OCI-LY1 (cell line): ENCODE measurements around the gene F5.

ENCODE experiments used
- H2AFZ ChIP-seq: fragments of 200-600 bp; sonication (generic), shearing (Covaris generic); 2 replicates; pipeline ENCODE4 v1.6.0; 2014; ENCODE audit warnings: antibody characterized with exemption, mild to moderate bottlenecking, low read length
- H3F3A ChIP-seq: fragments of 200-600 bp; sonication (generic), shearing (Covaris generic); 2 replicates; pipeline ENCODE4 v1.6.0; 2014; ENCODE audit warnings: mild to moderate bottlenecking, antibody characterized with exemption, low read length, moderate library complexity; ENCODE audit not compliant: insufficient read depth
- H3K27ac ChIP-seq: fragments of 200-600 bp; sonication (generic); 2 replicates; pipeline ENCODE4 v1.5.1; 2014; ENCODE audit warnings: low read length, mixed run types, mild to moderate bottlenecking, low read depth; ENCODE audit not compliant: poor library complexity, severe bottlenecking
- H3K27me3 ChIP-seq: fragments of 200-600 bp; sonication (generic); 2 replicates; pipeline ENCODE4 v1.6.0; 2014; ENCODE audit warnings: antibody characterized with exemption, mild to moderate bottlenecking, low read length, moderate library complexity; ENCODE audit not compliant: insufficient read depth
- H3K36me3 ChIP-seq: fragments of 200-600 bp; sonication (generic); 2 replicates; pipeline ENCODE4 v1.6.1; 2014; ENCODE audit warnings: mild to moderate bottlenecking, antibody characterized with exemption, low read length, moderate library complexity, mixed read lengths; ENCODE audit not compliant: insufficient read depth
- H3K4me1 ChIP-seq: fragments of 200-600 bp; sonication (generic); 2 replicates; pipeline ENCODE4 v1.5.1; 2014; ENCODE audit warnings: mild to moderate bottlenecking, low read length, moderate library complexity; ENCODE audit not compliant: insufficient read depth, severe bottlenecking
- H3K4me2 ChIP-seq: fragments of 200-600 bp; sonication (generic), shearing (Covaris generic); 2 replicates; pipeline ENCODE4 v1.6.1; 2014; ENCODE audit warnings: low read length
- H3K4me3 ChIP-seq: fragments of 200-600 bp; sonication (generic); 2 replicates; pipeline ENCODE4 v1.5.1; 2014; ENCODE audit warnings: low read length, low read depth, mild to moderate bottlenecking, mixed read lengths; ENCODE audit not compliant: poor library complexity, severe bottlenecking
- H3K79me2 ChIP-seq: fragments of 200-600 bp; shearing (Covaris generic); 2 replicates; pipeline ENCODE4 v1.6.1; 2016; ENCODE audit warnings: mixed run types, low read length, mixed read lengths; ENCODE audit not compliant: insufficient read depth
- H3K9ac ChIP-seq: fragments of 200-600 bp; sonication (generic), shearing (Covaris generic); 2 replicates; pipeline ENCODE4 v1.6.1; 2014; ENCODE audit warnings: mild to moderate bottlenecking, low read length, mixed read lengths
- H3K9me2 ChIP-seq: fragments of 200-600 bp; sonication (generic), shearing (Covaris generic); 2 replicates; pipeline ENCODE4 v1.6.1; 2014; ENCODE audit warnings: low read depth, mild to moderate bottlenecking, low read length, mixed read lengths
- H3K9me3 ChIP-seq: fragments of 200-600 bp; shearing (Covaris generic); 2 replicates; pipeline ENCODE4 v1.6.1; 2014; ENCODE audit warnings: low read length, mixed read lengths
- H4K20me1 ChIP-seq: fragments of 200-600 bp; sonication (generic), shearing (Covaris generic); 2 replicates; pipeline ENCODE4 v1.6.0; 2016; ENCODE audit warnings: mild to moderate bottlenecking, low read length; ENCODE audit not compliant: insufficient read depth
- CTCF ChIP-seq: fragments of 200-600 bp; sonication (generic), shearing (Covaris generic); IDR thresholded peaks from 2 replicates; pipeline ENCODE4 v1.5.1; 2017; ENCODE audit warnings: mild to moderate bottlenecking, antibody characterized with exemption, low read length, moderate library complexity, mixed read lengths
- EZH2 ChIP-seq: fragments of 200-600 bp; sonication (generic), shearing (Covaris generic); IDR thresholded peaks from 2 replicates; pipeline ENCODE4 v1.8.0; 2017; ENCODE audit warnings: borderline replicate concordance, mixed run types, mild to moderate bottlenecking, antibody characterized with exemption, low read length, moderate library complexity, mixed read lengths

Gene F5

GRCh38 chr1:169521226-169521625, 65.1 kb downstream of the F5 start:
- Histone ChIP-seq H3K4me1 (no peaks in the 10 kb centered on the region), H3K27me3 (no peaks in the 10 kb centered on the region), H3K9me2 (no peaks in the 10 kb centered on the region), H3K9me3 (no peaks in the 10 kb centered on the region), H4K20me1 (no peaks in the 10 kb centered on the region), H3K79me2 (no peaks in the 10 kb centered on the region), H3K36me3 (no peaks in the 10 kb centered on the region), H2AFZ (no peak overlapping the region), H3K27ac (no peak overlapping the region), H3K9ac (no peak overlapping the region), H3K4me2 (no peak overlapping the region), H3F3A (no peaks in the 10 kb centered on the region), H3K4me3 (no peak overlapping the region)
- TF ChIP-seq CTCF (no peak), EZH2 (no peak)

DNA sequence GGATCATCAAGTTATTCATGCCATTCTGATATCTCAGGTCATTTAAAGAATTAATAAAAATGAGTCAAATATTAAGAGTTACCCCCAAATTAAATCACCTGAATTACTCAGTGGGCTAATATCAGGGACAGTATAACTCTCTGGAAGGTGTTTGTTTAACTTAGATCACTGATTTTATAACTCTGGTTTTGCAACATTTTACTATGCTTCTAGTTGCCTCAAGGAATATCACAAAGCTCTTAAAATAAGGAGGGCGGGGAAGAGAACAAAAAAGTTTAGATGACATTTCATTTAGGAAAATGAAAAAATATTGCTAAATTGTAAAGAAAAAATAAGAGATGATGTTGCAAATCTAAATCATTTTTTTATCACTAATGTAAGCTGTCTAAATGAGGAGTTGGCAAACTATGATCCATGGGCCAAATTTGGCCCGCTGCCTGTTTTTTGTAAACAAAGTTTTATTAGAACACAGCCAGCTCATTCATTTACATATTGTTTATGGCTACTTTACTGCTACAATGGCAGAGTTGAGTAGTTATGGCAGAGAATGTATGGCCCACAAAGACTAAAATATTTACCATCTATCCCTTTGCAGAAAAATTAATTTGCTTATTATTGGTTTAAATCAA, 68.6 kb downstream of the F5 start:
- Histone ChIP-seq H3K4me2 (no peak overlapping the region), H3K79me2 (no peaks in the 10 kb centered on the region), H3K36me3 (no peaks in the 10 kb centered on the region), H3K9me2 (no peaks in the 10 kb centered on the region), H3K9ac (no peak overlapping the region), H2AFZ (no peak overlapping the region), H3K4me1 (no peaks in the 10 kb centered on the region), H3K27ac (no peak overlapping the region), H3K4me3 (no peak overlapping the region), H3F3A (no peaks in the 10 kb centered on the region), H4K20me1 (no peaks in the 10 kb centered on the region), H3K27me3 (no peaks in the 10 kb centered on the region), H3K9me3 (no peaks in the 10 kb centered on the region)
- TF ChIP-seq EZH2 (no peak), CTCF (no peak)

DNA sequence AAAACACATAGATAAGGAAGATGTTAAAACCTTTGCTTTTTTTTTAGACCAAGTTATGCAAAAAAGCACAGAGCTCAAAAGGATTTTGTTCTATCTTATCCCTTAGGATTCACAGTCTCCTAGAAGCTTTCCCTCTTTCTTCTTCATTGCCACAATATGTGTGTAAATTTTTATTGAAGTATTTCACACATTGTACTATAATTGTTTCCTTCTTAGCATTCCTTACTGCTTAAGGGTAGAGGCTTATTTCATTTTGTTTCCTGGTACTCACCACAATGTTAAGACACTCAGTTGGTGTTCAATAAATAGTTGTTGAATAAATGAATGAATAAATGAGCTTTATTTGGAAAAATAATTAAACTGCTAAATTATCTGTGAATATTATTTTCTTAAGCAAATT, 70.6 kb downstream of the F5 start:
- no peak overlapping the region for H3K9ac ChIP-seq
- no peak overlapping the region for H3K27ac ChIP-seq
- TF ChIP-seq EZH2 (no peak), CTCF (no peak)
- H3K4me2 ChIP-seq, result no peak overlapping the region
- no peaks in the 10 kb centered on the region for H4K20me1 ChIP-seq
- no peaks in the 10 kb centered on the region for H3K4me1 ChIP-seq
- H2AFZ ChIP-seq, result no peak overlapping the region
- H3K79me2 ChIP-seq, result no peaks in the 10 kb centered on the region
- no peak overlapping the region for H3K4me3 ChIP-seq
- H3K9me2 ChIP-seq, result no peaks in the 10 kb centered on the region
- H3K27me3 ChIP-seq, result peaks cover 5% of the 10 kb centered on the region; the same call in 1 of the 2 replicates
- no peaks in the 10 kb centered on the region for H3F3A ChIP-seq
- no peaks in the 10 kb centered on the region for H3K9me3 ChIP-seq
- no peaks in the 10 kb centered on the region for H3K36me3 ChIP-seq
